HuH-7 (cell line): ENCODE results near the gene VWC2L.

Experiments
- DNase-seq: peaks from one replicate; pipeline ENCODE4 v3.0.0; 2011; ENCODE audit warnings: low spot score

The VWC2L gene

GRCh38 chr2:214469728-214470127, 58.9 kb downstream of the VWC2L start:
- no peak for DNase-seq

- DNase-seq, result no peak
Observed at GRCh38 chr2:214471382-214471781, 60.5 kb downstream of the VWC2L start.

GRCh38 chr2:214471990-214472389, 61.1 kb downstream of the VWC2L start:
- no peak for DNase-seq

- DNase-seq, result no peak
Observed at GRCh38 chr2:214477305-214477704, 66.5 kb downstream of the VWC2L start.

GRCh38 chr2:214481204-214481603, 70.3 kb downstream of the VWC2L start:
- no peak for DNase-seq

- DNase-seq, result no peak
Observed at GRCh38 chr2:214482728-214483127, 71.9 kb downstream of the VWC2L start.

- no peak for DNase-seq
Observed at GRCh38 chr2:214484239-214484638, 73.4 kb downstream of the VWC2L start.

- no peak for DNase-seq
Observed at GRCh38 chr2:214484701-214485100, 73.8 kb downstream of the VWC2L start.

GRCh38 chr2:214489181-214489580, 78.3 kb downstream of the VWC2L start:
- no peak for DNase-seq

- no peak for DNase-seq
Observed at GRCh38 chr2:214489702-214490101, 78.8 kb downstream of the VWC2L start.

GRCh38 chr2:214492152-214492551, 81.3 kb downstream of the VWC2L start:
- DNase-seq, result no peak

- DNase-seq, result no peak
Observed at GRCh38 chr2:214492608-214493007, 81.8 kb downstream of the VWC2L start.

- no peak for DNase-seq
Observed at GRCh38 chr2:214497489-214497888, 86.6 kb downstream of the VWC2L start.

- DNase-seq, result no peak
Observed at GRCh38 chr2:214503568-214503967, 92.7 kb downstream of the VWC2L start.

- DNase-seq, result no peak
Observed at GRCh38 chr2:214504599-214505376, 93.9 kb downstream of the VWC2L start.

GRCh38 chr2:214507032-214507431, 96.2 kb downstream of the VWC2L start:
- DNase-seq, result no peak

- no peak for DNase-seq
Observed at GRCh38 chr2:214514704-214515103, 103.8 kb downstream of the VWC2L start.

GRCh38 chr2:214515111-214515510, 104.3 kb downstream of the VWC2L start:
- DNase-seq, result no peak

- DNase-seq, result no peak
Observed at GRCh38 chr2:214519258-214519818, 108.5 kb downstream of the VWC2L start.

- DNase-seq, result no peak
Observed at GRCh38 chr2:214529021-214529420, 118.2 kb downstream of the VWC2L start.

GRCh38 chr2:214529514-214529913, 118.7 kb downstream of the VWC2L start:
- DNase-seq, result no peak

- DNase-seq, result no peak
Observed at GRCh38 chr2:214533541-214533940, 122.7 kb downstream of the VWC2L start.

GRCh38 chr2:214536625-214537024, 125.8 kb downstream of the VWC2L start:
- DNase-seq, result no peak

GRCh38 chr2:214537929-214538328, 127.1 kb downstream of the VWC2L start:
- no peak for DNase-seq
